ENCODE data around the gene KLHDC1. TPM values are rescaled to one million over a fixed set of nuclear protein-coding genes. Genes with fewer than 3 reads are reported as not detected.
"Not testable (repeated sequence)": the region's sequence is repeated elsewhere in the genome, so short reads cannot be mapped to it uniquely, and the experiment has no call there.

Gene KLHDC1
- total RNA-seq, 2 donors from 2014 or later, result 1.0 to 2.0 TPM

DNA sequence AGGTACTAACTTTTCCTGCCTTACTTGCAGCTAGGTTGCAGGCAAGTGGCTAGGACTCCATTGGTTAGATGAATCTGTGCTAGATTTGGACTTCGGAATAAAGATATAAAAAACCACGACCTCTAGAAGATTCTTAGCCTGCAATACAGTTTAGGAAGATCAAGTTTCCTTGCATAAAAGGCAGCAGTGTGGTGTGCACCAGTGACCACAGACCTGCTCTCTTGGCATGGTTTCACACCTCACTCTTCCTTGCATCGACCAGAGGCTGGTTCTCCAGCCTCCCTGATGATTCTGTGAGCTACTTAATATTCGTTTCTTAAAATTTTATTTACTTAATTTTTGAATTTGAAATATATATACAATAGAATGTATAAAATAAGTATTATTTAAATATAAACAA lies 9.8 kb downstream of the KLHDC1 start:
- ATAC-seq (no peak), DNase-seq (ENCODE audit: low spot score in 2 of 2) (no peak)
- Mint-ChIP-seq H3K9me3 (peaks cover 0 to 5% of the 10 kb centered on the region in 2 donors), H3K27ac (no peak overlapping the region), H3K36me3 (peaks cover 0 to 4% of the 10 kb centered on the region in 2 donors)

DNA sequence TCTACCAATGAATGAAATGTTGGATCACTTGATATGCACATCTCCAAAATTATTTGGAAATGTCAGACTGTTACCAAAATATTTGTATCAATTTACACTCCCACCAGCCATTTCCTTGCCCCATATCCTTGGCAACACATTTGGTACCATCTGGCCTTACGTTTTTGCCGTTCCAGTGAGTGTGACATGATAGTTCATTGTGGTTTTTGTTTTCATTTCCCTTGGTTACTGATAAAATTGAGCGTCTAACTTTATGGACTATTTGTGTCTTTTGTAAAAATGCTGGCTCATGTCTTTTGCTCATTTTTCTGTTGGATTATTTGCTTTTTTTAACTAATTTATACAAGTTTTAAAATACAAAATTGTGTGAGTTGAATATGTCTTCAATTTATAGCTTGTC lies 11.0 kb downstream of the KLHDC1 start:
- Mint-ChIP-seq H3K36me3 (peaks cover 0 to 4% of the 10 kb centered on the region in 2 donors), H3K9me3 (peaks cover 0 to 5% of the 10 kb centered on the region in 2 donors), H3K27ac (no peak overlapping the region)
- DNase-seq (ENCODE audit: low spot score in 2 of 2) (no peak), ATAC-seq (no peak)

DNA sequence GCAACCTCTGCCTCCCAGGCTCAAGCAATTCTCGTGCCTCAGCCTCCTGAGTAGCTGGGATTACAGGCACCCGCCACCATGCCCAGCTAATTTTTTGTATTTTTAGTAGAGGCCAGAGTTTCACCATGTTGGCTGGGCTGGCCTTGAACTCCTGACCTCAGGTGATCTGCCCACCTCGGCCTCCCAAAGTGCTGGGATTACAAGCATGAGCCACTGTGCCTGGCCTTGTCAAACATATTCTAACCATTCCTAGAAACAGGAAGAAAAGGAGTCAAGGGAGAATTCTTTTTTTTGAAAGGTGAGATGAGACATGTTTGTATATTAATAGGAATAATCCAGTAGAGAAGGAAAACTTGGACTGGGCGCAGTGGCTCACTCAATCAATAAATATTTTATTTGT lies 11.6 kb downstream of the KLHDC1 start:
- not testable (repeated sequence) for DNase-seq (ENCODE audit: low spot score in 2 of 2); H3K27ac Mint-ChIP-seq; H3K36me3 Mint-ChIP-seq; ATAC-seq; H3K9me3 Mint-ChIP-seq

DNA sequence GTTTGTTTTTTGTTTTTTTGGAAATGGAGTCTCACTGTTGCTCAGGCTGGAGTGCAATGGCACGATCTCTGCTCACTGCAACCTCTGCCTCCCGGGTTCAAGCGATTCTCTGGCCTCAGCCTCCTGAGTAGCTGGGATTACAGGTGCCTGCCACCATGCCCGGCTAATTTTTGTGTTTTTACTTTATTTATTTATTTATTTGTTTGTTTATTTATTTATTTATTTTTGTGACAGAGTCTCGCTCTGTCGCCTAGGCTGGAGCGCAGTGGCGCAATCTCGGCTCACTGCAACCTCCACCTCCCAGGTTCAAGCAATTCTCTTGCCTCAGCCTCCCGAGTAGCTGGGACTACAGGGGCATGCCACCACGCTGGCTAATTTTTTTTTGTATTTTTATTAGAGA lies 18.1 kb downstream of the KLHDC1 start:
- not testable (repeated sequence) for ATAC-seq; H3K36me3 Mint-ChIP-seq; H3K9me3 Mint-ChIP-seq; DNase-seq (ENCODE audit: low spot score in 2 of 2); H3K27ac Mint-ChIP-seq

DNA sequence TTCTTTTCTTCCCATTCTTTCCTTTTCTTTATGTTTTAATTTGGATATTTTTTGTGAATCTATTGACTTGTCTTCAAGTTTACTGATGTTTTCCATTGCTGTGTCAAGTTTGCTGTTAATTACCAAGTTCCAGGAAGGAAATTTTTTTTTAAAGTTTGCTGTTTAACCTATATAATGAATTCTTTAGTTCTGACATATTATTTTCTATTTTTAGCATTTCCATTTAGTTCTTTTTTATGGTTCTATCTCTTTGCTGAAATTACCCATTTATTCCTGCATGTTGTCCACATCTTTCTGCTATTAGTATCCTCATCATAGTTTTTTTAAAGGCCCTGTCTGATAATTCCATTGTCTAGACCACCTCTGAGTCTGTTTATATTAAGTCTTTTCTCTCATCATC lies 27.8 kb downstream of the KLHDC1 start:
- Mint-ChIP-seq H3K9me3 (peaks cover 0 to 9% of the 10 kb centered on the region in 2 donors), H3K36me3 (peaks cover 5 to 21% of the 10 kb centered on the region in 2 donors), H3K27ac (no peak overlapping the region)
- no peak for ATAC-seq
- no peak for DNase-seq (ENCODE audit: low spot score in 2 of 2)

DNA sequence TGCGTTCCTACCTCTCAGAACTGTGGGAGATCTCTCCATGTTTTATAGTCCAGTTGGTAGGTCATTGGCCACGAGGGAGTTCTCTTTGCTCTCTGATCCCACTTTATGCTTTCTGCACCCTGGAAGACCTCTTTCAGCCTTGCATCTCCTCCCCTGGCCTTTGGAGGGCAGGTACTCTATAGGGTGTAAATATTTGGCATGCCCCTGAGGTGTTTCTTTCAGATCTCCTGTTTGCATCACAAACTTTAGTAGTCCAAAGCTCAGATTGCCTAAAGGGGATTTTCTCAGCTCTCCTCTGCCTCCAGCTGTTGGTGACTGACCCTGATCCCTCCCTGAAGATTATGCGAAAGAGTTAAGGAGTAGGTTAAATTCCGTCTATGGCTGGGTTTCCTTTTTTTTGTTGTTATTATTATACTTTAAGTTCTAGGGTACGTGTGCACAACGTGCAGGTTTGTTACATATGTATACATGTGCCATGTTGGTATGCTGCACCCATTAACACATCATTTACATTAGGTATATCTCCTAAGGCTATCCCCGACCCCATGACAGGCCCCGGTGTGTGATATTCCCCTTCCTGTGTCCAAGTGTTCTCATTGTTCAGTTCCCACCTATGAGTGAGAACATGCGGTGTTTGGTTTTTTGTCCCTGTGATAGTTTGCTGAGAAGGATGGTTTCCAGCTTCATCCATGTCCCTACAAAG lies 29.0 kb downstream of the KLHDC1 start:
- ATAC-seq; H3K9me3 Mint-ChIP-seq; DNase-seq (ENCODE audit: low spot score in 2 of 2); H3K27ac Mint-ChIP-seq: not testable (repeated sequence)
- peaks cover 5 to 21% of the 10 kb centered on the region in 2 donors for H3K36me3 Mint-ChIP-seq

DNA sequence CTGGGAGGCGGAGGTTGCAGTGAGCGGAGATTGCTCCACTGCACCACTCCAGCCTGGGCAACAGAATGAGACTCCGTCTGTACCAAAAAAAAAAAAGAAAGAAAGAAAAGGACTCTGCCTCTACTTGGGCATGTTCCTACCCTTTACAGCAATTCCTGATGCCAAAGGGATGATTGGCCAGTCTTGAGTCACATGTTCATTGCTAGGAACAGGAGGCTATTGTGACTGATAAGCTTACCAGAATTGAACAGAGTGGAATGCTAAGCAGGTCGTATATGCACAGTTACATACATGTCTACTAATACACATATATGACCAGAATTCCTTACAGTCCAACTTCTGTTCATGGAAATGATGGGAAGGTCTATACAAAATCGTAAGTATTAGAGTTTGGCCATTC lies 34.3 kb downstream of the KLHDC1 start:
- ATAC-seq (no peak), DNase-seq (ENCODE audit: low spot score in 2 of 2) (no peak)
- Mint-ChIP-seq H3K36me3 (peaks cover 4% of the 10 kb centered on the region in 2 donors), H3K27ac (no peak overlapping the region), H3K9me3 (no peaks in the 10 kb centered on the region)

DNA sequence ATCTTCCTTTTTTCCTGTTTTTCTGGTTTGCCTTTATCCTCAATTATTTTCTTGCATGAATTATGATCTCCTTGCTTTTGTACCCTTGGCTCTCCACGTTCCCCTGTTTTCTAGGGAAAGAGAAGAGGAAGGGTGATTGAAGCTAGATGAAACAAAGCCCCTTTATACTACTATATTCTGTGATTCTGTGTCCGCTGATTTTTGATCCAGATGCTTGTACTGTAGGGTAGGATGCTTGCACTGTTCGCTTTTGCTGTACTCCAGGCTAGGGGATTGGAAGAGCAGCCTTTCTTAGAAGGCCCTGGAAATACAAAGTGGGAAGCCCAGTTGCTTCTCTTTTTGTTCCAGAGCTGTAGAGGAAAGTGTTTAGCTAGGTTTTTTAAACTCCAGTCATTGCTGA lies 40.0 kb downstream of the KLHDC1 start:
- no peaks in the 10 kb centered on the region for H3K36me3 Mint-ChIP-seq
- H3K27ac Mint-ChIP-seq, result no peak overlapping the region
- no peak for DNase-seq (ENCODE audit: low spot score in 2 of 2)

DNA sequence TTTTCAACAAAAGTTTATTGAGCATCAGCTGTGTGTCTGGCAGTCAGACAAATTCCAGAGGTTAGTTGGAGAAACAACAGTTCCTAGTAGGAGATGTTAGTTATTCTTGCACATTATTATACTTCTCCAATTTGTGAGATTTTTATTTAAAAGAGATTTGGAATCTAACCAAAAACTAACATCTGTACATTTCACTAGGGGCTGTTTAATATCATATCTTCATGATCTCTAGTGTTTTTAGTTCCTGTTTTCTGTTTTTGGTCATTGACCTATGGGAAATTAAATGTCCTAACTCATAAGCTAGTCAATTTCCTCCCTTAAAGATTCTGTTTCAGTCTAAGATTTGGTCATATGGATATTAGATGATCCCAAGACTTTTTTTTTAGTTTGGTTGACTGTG lies 40.9 kb downstream of the KLHDC1 start:
- DNase-seq (ENCODE audit: low spot score in 2 of 2), result no peak
- no peaks in the 10 kb centered on the region for H3K9me3 Mint-ChIP-seq
- ATAC-seq, result no peak
- no peak overlapping the region for H3K27ac Mint-ChIP-seq
- H3K36me3 Mint-ChIP-seq, result no peaks in the 10 kb centered on the region

More for the DNA sequence above, 40.0 kb downstream of the KLHDC1 start:
- ATAC-seq, result no peak
- H3K9me3 Mint-ChIP-seq, result no peaks in the 10 kb centered on the region

DNA sequence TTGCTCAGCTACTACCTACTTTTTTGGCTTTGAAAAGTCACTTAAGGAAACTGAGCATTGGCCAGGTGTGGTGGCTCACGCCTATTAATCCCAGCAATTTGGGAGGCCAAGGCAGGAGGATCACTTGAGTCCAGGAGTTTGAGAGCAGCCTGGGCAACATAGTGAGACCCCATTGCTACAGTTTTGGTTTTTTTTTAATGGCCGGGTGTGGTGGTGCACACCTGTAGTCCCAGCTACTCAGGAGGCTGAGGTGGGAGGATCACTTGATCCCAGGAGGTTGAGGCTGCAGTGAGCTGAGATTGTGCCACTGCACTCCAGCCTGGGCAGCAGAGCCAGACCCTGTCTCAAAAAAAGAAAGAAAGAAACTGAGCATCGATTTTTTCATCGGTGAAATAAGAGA lies 42.7 kb downstream of the KLHDC1 start:
- DNase-seq (ENCODE audit: low spot score in 2 of 2); H3K36me3 Mint-ChIP-seq; H3K9me3 Mint-ChIP-seq; H3K27ac Mint-ChIP-seq; ATAC-seq: not testable (repeated sequence)

DNA sequence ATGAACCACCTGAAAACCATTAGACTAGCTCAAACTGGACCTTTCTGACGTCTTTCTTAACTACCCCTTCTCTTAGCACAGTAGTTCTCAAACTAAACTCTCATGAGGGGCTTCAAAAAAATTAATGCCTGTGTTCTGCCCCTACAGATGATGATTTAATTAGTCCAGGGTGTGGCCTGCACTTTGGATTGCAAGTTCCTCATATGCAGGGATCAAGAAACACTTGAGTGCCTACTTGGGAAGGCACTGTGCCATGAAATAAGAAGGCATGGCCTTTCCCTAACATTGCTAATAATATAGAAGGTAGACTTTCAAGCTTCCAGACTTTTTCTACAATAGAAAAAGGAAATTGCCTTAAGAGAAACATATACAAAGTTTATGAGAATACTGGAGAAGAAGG lies 52.3 kb downstream of the KLHDC1 start:
- no peaks in the 10 kb centered on the region for H3K36me3 Mint-ChIP-seq
- H3K9me3 Mint-ChIP-seq, result no peaks in the 10 kb centered on the region
- H3K27ac Mint-ChIP-seq, result no peak overlapping the region
- ATAC-seq (no peak), DNase-seq (ENCODE audit: low spot score in 2 of 2) (no peak)

DNA sequence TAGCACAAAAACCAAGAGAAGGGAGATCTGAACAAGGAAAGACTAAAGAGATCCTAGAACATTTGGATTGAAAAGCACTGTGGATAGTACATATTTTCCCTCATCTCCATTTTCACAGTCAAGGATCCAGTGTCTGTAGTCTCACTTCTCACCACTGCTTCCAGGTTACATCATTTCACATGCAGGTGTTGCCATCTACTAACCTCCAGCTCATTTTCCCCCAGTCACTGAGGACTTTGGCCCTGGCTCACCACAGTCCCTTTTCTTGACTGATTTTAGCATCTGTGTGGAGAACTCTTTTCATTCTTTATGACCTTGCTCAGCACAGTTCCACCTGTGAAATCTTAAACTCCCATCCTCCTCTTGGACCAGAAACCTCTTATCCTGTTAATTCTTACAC lies 53.6 kb downstream of the KLHDC1 start:
- not testable (repeated sequence) for ATAC-seq; DNase-seq (ENCODE audit: low spot score in 2 of 2)

DNA sequence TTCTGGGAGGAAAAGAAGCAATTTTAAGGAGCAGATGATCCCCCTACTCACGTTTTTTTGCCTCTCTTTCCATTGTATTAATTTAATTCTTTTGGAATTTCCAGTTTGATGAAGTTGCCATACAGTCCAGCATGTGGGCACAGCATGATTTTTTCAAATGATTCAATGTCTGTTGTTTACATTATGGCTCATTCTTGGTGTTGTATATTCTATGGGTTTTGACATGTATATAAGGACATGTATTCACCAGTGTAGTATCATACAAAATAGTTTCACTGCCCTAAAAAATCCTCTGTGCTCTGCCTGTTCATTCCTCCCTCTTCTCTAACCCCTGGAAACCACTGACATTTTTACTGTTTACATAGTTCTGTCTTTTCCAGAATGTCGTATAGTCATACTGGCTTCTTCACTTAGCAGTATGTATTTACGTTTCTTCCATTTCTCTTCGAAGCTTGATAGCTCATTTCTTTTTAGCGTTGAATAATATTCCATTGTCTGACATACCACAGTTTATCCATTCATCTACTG lies 61.7 kb downstream of the KLHDC1 start:
- DNase-seq (ENCODE audit: low spot score in 2 of 2) (no peak), ATAC-seq (no peak)
- H3K36me3 Mint-ChIP-seq, result no peaks in the 10 kb centered on the region
- no peak overlapping the region for H3K27ac Mint-ChIP-seq
- H3K9me3 Mint-ChIP-seq, result no peaks in the 10 kb centered on the region

More for the DNA sequence above, 53.6 kb downstream of the KLHDC1 start:
- H3K36me3 Mint-ChIP-seq, H3K9me3 Mint-ChIP-seq, H3K27ac Mint-ChIP-seq: not testable (repeated sequence)

DNA sequence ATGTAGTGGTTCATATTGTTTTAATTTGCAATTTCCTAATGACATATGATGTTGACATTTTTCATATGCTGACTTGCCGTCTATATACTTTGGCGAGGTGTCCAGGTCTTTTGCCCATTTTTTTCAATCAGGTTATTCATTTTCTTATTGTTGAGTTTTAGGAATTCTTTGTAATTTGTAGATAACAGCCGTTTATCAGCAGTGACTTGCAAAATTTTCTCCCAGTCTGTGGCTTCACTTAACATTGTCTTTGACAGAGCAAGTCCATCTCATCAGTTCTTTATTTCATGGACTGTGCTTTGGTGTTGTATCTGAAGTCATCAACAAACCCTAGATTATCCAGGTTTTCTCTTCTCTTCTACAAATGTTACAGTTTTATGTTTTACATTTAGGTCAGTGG lies 62.5 kb downstream of the KLHDC1 start:
- no peaks in the 10 kb centered on the region for H3K9me3 Mint-ChIP-seq

DNA sequence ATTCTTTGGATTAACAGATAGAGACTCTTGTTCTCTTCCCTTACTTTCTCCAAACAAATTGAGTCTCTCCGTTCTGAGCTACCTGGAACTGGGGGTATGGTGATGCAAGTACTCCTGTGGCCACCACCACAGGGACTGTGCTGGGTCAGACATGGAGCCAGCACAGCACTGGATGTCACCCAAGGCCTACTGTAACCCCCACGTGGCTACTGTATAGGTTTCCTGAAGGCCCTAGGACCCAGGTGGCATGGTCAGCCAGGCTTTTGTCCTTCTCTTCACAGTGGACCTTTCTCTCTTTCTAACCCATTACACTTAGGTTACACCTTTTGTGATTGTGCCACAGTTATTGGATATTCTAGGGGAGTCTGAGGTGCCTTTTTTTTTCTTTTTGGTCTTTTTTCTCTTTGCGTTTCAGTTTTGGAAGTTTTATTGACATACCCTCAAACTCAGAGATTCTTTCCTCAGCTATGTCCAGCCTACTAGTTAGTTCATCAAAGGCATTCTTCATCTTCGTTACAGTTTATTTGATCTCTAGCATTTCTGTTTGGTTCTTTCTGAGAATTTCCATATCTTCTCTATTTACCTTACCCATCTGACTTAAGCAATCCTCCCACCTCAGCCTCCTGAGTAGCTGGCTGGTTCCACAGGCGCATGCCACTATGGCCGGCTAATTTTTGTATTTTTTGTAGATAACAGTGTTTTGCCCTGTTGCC lies 69.1 kb downstream of the KLHDC1 start:
- no peak overlapping the region for H3K27ac Mint-ChIP-seq
- ATAC-seq (no peak), DNase-seq (ENCODE audit: low spot score in 2 of 2) (no peak)
- no peaks in the 10 kb centered on the region for H3K9me3 Mint-ChIP-seq
- no peaks in the 10 kb centered on the region for H3K36me3 Mint-ChIP-seq

More for the DNA sequence above, 62.5 kb downstream of the KLHDC1 start:
- no peak for DNase-seq (ENCODE audit: low spot score in 2 of 2)
- Mint-ChIP-seq H3K27ac (no peak overlapping the region), H3K36me3 (no peaks in the 10 kb centered on the region)
- no peak for ATAC-seq

DNA sequence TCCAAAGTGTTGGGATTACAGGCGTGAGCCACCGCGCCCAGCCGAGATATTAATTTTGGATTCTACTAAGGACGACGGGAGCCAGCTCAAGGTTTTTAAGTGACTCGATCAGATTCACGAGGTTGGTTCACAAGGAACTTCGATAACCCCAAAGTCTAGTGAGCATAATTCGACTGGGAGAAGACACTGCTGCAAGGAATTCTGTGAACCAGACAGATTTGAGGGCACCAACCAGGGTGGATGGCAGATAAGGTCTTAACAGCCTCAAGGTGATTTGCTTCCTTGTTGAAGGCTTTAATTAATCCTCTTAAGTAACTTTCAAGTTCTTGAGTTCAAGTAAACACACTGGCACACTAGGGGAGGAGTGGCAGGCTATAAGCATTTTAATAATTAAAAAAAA lies 73.9 kb downstream of the KLHDC1 start:
- no peaks in the 10 kb centered on the region for H3K9me3 Mint-ChIP-seq
- H3K27ac Mint-ChIP-seq, result peak overlapping the region; percentile 97 to 99
- H3K36me3 Mint-ChIP-seq, result peaks cover 0 to 10% of the 10 kb centered on the region in 2 donors
- ATAC-seq (no peak), DNase-seq (ENCODE audit: low spot score in 2 of 2) (no peak)

DNA sequence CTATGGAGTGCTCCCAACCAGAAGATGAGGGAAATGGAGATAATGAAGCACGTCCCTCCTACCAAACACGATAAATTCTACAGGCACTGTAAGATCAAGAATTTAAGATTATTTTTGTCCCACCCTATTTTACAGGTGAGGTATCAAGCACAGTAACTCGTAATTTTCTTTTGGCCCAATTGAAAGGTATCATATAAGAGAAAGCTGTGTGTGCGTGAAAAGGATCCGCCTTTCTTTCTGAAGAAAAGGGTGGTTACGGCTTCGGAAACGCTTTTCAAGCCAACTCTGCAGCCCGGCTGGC lies 74.3 kb downstream of the KLHDC1 start:
- ATAC-seq (no peak), DNase-seq (ENCODE audit: low spot score in 2 of 2) (no peak)
- Mint-ChIP-seq H3K27ac (peak overlapping the region; percentile 97 to 99), H3K36me3 (peaks cover 0 to 10% of the 10 kb centered on the region in 2 donors), H3K9me3 (no peaks in the 10 kb centered on the region)
